ENCODE data around the gene JDP2. TPM values are rescaled to one million over a fixed set of nuclear protein-coding genes. Genes with fewer than 3 reads are reported as not detected.

JDP2 gene
- polyA plus RNA-seq, 1 donor, result 46.9 TPM

DNA sequence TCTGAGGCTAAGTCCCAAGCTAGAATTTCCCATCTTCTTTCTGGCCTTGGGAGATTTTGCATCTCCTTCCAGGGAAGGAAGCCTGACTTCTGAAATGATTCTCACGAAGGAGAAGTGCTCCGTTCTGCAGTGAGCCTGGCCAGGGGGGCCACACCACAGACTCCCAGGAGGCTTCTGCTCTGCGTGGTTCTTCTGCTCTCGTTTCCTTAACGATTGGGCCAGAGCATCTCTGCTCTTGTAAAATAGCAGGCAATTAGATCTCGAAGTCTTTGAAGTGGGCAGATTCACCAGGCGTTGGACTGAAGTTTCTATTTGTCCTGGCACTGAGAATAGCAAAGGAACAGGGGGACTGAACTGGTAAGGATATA is 87.8 kb downstream of the JDP2 start:
- no peak for DNase-seq

- no peak for DNase-seq
These were observed 90.8 kb downstream of the JDP2 start for GRCh38 chr14:75518625-75519024.

DNA sequence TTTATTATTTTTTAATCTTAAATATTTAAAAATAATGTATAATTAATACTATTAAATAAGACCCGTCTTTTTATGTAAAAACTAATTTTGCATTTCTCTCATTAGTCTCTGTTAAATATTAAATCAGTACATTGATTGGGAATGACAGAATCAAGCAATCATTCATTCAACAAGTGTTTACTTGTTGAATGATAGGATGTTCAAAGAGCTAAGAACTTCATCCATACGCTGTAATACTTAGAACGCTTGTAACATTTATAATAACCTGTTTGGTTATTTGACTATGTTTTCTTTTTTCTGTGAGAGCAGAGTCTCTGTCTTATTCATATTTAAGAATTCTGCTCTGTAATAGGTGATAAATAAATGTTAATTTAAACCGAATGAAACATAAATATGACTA is 91.6 kb downstream of the JDP2 start:
- no peak for DNase-seq

- DNase-seq, result no peak
These were observed 92.3 kb downstream of the JDP2 start for GRCh38 chr14:75519826-75520728.

DNA sequence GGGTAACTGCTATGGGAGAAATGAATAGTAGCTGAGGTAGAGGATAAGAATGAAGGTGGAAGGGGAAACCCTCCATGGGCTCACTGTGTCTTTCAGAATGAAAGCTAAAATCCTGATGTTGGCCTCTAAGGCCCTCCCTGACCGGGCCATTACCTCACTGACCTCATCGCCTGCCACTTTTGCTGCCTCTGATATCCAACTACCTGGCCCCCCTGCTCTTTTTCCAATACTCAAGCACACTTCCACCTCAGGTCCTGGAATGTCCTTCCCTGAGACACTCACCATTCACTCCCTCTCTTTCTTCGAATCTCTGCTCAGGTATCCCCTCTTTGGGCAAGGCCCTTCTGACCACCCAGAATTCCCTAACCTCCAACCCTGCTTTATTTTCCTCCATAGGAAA is 93.0 kb downstream of the JDP2 start:
- no peak for DNase-seq

DNA sequence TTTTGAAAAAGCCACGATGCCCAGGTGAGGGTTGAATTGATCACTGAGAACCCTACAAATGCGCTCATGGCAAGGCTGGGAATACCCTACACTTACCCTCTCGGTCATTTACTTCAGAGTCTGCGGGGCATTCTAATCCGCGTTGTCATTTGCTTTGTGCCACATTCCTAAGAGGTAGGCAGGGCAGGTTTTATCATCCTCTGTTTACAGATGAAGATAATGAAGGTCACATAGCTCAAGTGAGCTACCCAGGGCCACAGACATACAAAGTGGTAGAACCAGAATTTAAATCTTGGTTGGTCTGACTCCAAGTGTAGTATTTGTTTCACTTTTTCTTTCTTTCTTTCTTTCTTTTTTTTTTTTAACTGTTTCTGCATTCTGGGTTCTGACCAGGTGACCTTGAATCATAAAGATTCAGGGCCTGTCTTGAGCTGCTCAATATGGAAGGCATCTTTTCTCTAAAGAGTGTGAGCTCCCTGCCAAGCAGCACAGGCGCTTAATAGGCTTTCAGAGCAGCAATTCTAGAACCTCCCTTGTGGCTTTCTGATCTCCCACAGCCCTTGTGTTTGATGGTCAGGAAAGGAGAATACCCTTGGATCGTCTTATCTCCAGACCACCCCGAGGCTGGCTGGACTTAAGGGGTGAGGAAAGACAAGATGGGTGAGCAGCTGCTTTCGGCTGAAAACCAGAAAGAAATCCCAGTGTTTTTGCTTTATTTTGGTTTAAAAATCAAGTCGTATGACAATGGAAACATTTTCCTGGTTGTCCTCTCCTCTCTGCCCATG is 93.8 kb downstream of the JDP2 start:
- no peak for DNase-seq

- no peak for DNase-seq
These were observed 94.6 kb downstream of the JDP2 start, which contains the start of gene BATF for GRCh38 chr14:75522224-75522982. BATF (plus strand) TSS chr14:75522469; CDS start chr14:75522683, 214 bp downstream.

DNA sequence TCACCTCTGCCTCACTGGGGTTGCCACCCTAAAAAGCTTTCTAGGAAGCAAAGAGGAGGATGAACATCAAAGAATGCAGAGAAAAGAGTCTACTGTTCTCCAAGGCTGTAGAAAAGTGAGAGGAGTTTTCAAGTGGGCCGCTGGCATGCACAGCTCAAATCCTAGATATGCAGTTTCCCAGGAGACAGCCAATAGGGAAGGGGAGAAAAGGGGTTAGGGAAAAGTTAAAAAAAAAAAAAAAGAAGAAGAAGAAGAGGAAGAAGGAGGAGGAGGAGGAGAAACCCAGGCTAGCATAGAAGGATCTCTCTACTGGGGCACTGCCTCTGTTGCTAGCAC is 95.1 kb downstream of the JDP2 start:
- no peak for DNase-seq

Other genes with a start within 250 kb of the JDP2 start
- 230 TPM for gene FOS, start 149.2 kb upstream of the JDP2 start, polyA plus RNA-seq (ENCODE audit: insufficient read length)
- gene BATF, start 94.4 kb downstream of the JDP2 start, polyA plus RNA-seq (ENCODE audit: insufficient read length), result 1.0 TPM
- gene FLVCR2, start 150.6 kb downstream of the JDP2 start, polyA plus RNA-seq (ENCODE audit: insufficient read length), result 15.1 TPM
- 10.1 TPM for gene ERG28, start 232.9 kb downstream of the JDP2 start, polyA plus RNA-seq (ENCODE audit: insufficient read length)
- gene TTLL5, start 233.2 kb downstream of the JDP2 start, polyA plus RNA-seq (ENCODE audit: insufficient read length), result 15.8 TPM